GM12891 (cell line): Measurements from ENCODE around the gene COL1A1.

Source experiments
- PAX5 ChIP-seq: IDR thresholded peaks from 2 replicates; pipeline ENCODE4 v1.6.1; 2011; ENCODE audit warnings: low read length, moderate library complexity, mild to moderate bottlenecking; ENCODE audit not compliant: insufficient read depth, severe bottlenecking
- POLR2A ChIP-seq: IDR thresholded peaks from 2 replicates; pipeline ENCODE4 v1.6.1; 2011; ENCODE audit warnings: low read depth, low read length, control low read depth
- POLR2AphosphoS5 ChIP-seq: IDR thresholded peaks from 2 replicates; pipeline ENCODE4 v1.6.1; 2011; ENCODE audit warnings: low read depth, low read length, control low read depth
- POU2F2 ChIP-seq: IDR thresholded peaks from 2 replicates; pipeline ENCODE4 v1.6.1; 2011; ENCODE audit warnings: low read depth, mild to moderate bottlenecking, control low read depth, low read length, moderate library complexity
- SPI1 ChIP-seq: IDR thresholded peaks from 2 replicates; pipeline ENCODE4 v1.6.1; 2011; ENCODE audit warnings: low read depth, low read length, control low read depth
- TAF1 ChIP-seq: IDR thresholded peaks from 2 replicates; pipeline ENCODE4 v1.6.1; 2011; ENCODE audit warnings: low read depth, low read length, control low read depth

DNA sequence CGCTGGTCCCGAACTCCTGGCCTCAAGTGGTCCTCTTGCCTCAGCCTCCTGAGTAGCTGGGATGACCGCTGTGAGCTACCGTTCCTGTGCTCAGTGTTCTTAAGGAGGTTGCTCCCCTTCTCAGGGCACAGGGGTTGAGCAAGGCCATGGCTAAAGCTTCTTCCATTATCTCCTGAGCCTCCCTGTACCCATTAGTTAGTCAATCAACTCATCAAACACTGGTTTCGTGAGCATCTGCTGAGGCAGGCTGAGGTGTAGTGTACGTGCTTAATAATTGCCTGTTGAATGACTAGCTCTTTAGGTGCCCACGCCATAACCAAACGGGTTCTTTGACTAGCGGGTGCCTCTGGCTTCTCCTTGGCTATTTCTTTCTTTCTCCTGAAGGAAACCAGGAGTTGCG, 24.0 kb downstream of the COL1A1 start:
- TF ChIP-seq POLR2A (no peak), TAF1 (no peak), POLR2AphosphoS5 (no peak), SPI1 (no peak), POU2F2 (no peak), PAX5 (no peak)
